Raji (cell line): ENCODE results near the gene SKAP2.

Experiments
- POLR2A ChIP-seq: IDR thresholded peaks from 2 replicates; pipeline ENCODE4 v1.6.1; 2011; ENCODE audit warnings: low read depth, low read length, control low read depth; ENCODE audit not compliant: insufficient read depth

SKAP2 gene

GRCh38 chr7:26631601-26632000, 232.8 kb downstream of the SKAP2 start:
- TF ChIP-seq POLR2A = no peak

GRCh38 chr7:26630941-26631580, 233.3 kb downstream of the SKAP2 start:
- TF ChIP-seq POLR2A = no peak

- no peak for TF ChIP-seq POLR2A
These were observed 234.0 kb downstream of the SKAP2 start for GRCh38 chr7:26630361-26630760.

- TF ChIP-seq POLR2A = no peak
These were observed 234.7 kb downstream of the SKAP2 start for GRCh38 chr7:26629696-26630095.

- TF ChIP-seq POLR2A = no peak
These were observed 236.5 kb downstream of the SKAP2 start for GRCh38 chr7:26627891-26628341.

- no peak for TF ChIP-seq POLR2A
These were observed 237.2 kb downstream of the SKAP2 start for GRCh38 chr7:26627221-26627620.

GRCh38 chr7:26626687-26627086, 237.7 kb downstream of the SKAP2 start:
- no peak for TF ChIP-seq POLR2A

GRCh38 chr7:26626156-26626555, 238.2 kb downstream of the SKAP2 start:
- no peak for TF ChIP-seq POLR2A

- TF ChIP-seq POLR2A = no peak
These were observed 239.1 kb downstream of the SKAP2 start for GRCh38 chr7:26625286-26625685.

GRCh38 chr7:26624839-26625238, 239.6 kb downstream of the SKAP2 start:
- TF ChIP-seq POLR2A = no peak

GRCh38 chr7:26624431-26624830, 240.0 kb downstream of the SKAP2 start:
- no peak for TF ChIP-seq POLR2A

- no peak for TF ChIP-seq POLR2A
These were observed 244.0 kb downstream of the SKAP2 start for GRCh38 chr7:26620352-26620751.

GRCh38 chr7:26619348-26619984, 244.9 kb downstream of the SKAP2 start:
- TF ChIP-seq POLR2A = no peak

- TF ChIP-seq POLR2A = no peak
These were observed 245.5 kb downstream of the SKAP2 start for GRCh38 chr7:26618898-26619297.

- no peak for TF ChIP-seq POLR2A
These were observed 245.9 kb downstream of the SKAP2 start for GRCh38 chr7:26618449-26618848.
